K562 (cell line): ENCODE results near the gene FDX2. TPM values are rescaled to one million over a fixed set of nuclear protein-coding genes. Genes with fewer than 3 reads are reported as not detected.
A peak's percentile ranks its signal among the peaks of the same experiment; 100 is the strongest.

Source experiments
- ATAC-seq: fragments of 200-7000 bp; cut with Tn5 transposase; 3 replicates; pipeline ENCODE4 v1.9.1; 2020; ENCODE audit warnings: moderate library complexity
- BruUV-seq: library from RNA; stranded (reverse); fragments of 400-500 nt; replicated peaks from 2 replicates; lab custom pipeline; 2021; lab: Mats Ljungman, UMichigan
- CTCF ChIA-PET: fragments of 300-600 bp; formaldehyde crosslinking; extraction: SDS; loops from one replicate; lab custom pipeline; 2021; ENCODE audit warnings: low intra/inter-chr PET ratio; lab: Yijun Ruan, JAX
- POLR2A ChIA-PET: fragments of 300-600, 350-650 bp; sonication (Branson Sonifier 250); formaldehyde crosslinking; extraction: SDS; loops from one replicate; lab custom pipeline; 2021; ENCODE audit warnings: antibody characterized with exemption, inconsistent platforms; lab: Yijun Ruan, JAX
- DNase-seq, 4 experiments: peaks; one replicate each; pipeline versions ENCODE4 v3.0.0 to v3.0.0-alpha.2; 2011 to 2018; ENCODE audit warnings: low spot score in 3 of 4, mixed read lengths in 3 of 4; ENCODE audit errors: extremely low read depth in 1 of 4
- FAIRE-seq: peaks from 2 replicates; lab custom pipeline; 2011; peaks lifted over from hg19 to GRCh38; lab: Jason Lieb, UNC
- H2AFZ ChIP-seq: 2 replicates; pipeline ENCODE4 v1.6.0; 2011; ENCODE audit warnings: low read depth, low read length, control low read depth, inconsistent platforms
- H3K27ac ChIP-seq: fragments of 200-600 bp; 3 replicates; pipeline ENCODE4 v1.8.0; 2011; ENCODE audit warnings: low read depth, mild to moderate bottlenecking, control low read depth, inconsistent platforms, low read length, moderate library complexity, mixed read lengths; ENCODE audit errors: extremely low read depth
- H3K27me3 ChIP-seq, 2 experiments: fragments of 300-600 bp in 1 of 2; 2 replicates in 1 of 2; 3 replicates in 1 of 2; pipeline versions ENCODE4 v1.6.0 to v1.8.0; 2011; ENCODE audit warnings: inconsistent platforms in 2 of 2, low read length in 2 of 2, mild to moderate bottlenecking in 1 of 2, mixed read lengths in 1 of 2, moderate library complexity in 1 of 2; ENCODE audit not compliant: control insufficient read depth in 2 of 2, insufficient read depth in 2 of 2
- H3K36me3 ChIP-seq: fragments of 300-600 bp; 3 replicates; pipeline ENCODE4 v1.8.0; 2011; ENCODE audit warnings: mild to moderate bottlenecking, low read length, inconsistent platforms; ENCODE audit not compliant: control insufficient read depth, insufficient read depth
- H3K4me1 ChIP-seq, 2 experiments: fragments of 200-600 bp in 1 of 2; replicated peaks in 1 of 2; 2 replicates in 1 of 2; 3 replicates in 1 of 2; pipeline versions ENCODE4 v1.5.1 to v1.8.0; 2011; ENCODE audit warnings: inconsistent platforms in 2 of 2, low read length in 2 of 2, mild to moderate bottlenecking in 1 of 2, mixed read lengths in 1 of 2, moderate library complexity in 1 of 2; ENCODE audit not compliant: control insufficient read depth in 2 of 2, insufficient read depth in 2 of 2
- H3K4me2 ChIP-seq: 2 replicates; pipeline ENCODE4 v1.6.1; 2011; ENCODE audit warnings: low read length, control low read depth, inconsistent platforms, mixed read lengths; ENCODE audit not compliant: insufficient read depth
- H3K4me3 ChIP-seq: fragments of 200-600 bp; sonication (generic), shearing (Covaris generic); 2 replicates; pipeline ENCODE4 v1.5.1; 2016; ENCODE audit warnings: control low read depth, inconsistent platforms
- H3K79me2 ChIP-seq: fragments of 200-600 bp; 3 replicates; pipeline ENCODE4 v1.8.0; 2011; ENCODE audit warnings: low read length, inconsistent platforms; ENCODE audit not compliant: control insufficient read depth, insufficient read depth
- H3K9ac ChIP-seq, 2 experiments: 2 replicates each; pipeline versions ENCODE4 v1.6.0 to v1.6.1; 2011; ENCODE audit warnings: low read depth in 2 of 2, low read length in 2 of 2, control low read depth in 1 of 2, inconsistent platforms in 1 of 2, mild to moderate bottlenecking in 1 of 2, mixed read lengths in 1 of 2; ENCODE audit not compliant: insufficient read depth in 1 of 2
- H3K9me1 ChIP-seq: one replicate; pipeline ENCODE4 v1.6.0; 2011; ENCODE audit warnings: inconsistent platforms, mild to moderate bottlenecking, low read length, moderate library complexity; ENCODE audit not compliant: control insufficient read depth, insufficient read depth
- H3K9me3 ChIP-seq: replicated peaks from 2 replicates; pipeline ENCODE4 v1.5.1; 2011; ENCODE audit warnings: low read depth, low read length, inconsistent platforms; ENCODE audit not compliant: control insufficient read depth, insufficient read depth
- H4K20me1 ChIP-seq: replicated peaks from 2 replicates; pipeline ENCODE4 v1.6.1; 2011; ENCODE audit warnings: low read length, inconsistent platforms, mixed read lengths; ENCODE audit not compliant: control insufficient read depth, insufficient read depth
- POU5F1 ChIP-seq: fragments of 150-350 bp; IDR thresholded peaks from 2 replicates; pipeline ENCODE4 v1.6.1; 2014; ENCODE audit warnings: borderline replicate concordance, low read length, low read depth, mild to moderate bottlenecking; ENCODE audit not compliant: partially characterized antibody
- PTRF ChIP-seq: fragments of 450-650 bp; IDR thresholded peaks from 2 replicates; pipeline ENCODE4 v1.6.1; 2016; ENCODE audit warnings: mild to moderate bottlenecking, missing genetic modification characterization, missing compliant biosample characterization
- RBFOX2 ChIP-seq: fragments of 200-400 bp; formaldehyde crosslinking; IDR thresholded peaks from 2 replicates; pipeline ENCODE4 v1.6.1; 2017; ENCODE audit warnings: low read depth, mild to moderate bottlenecking, low read length, moderate library complexity
- STAT5A ChIP-seq: IDR thresholded peaks from 2 replicates; pipeline ENCODE4 v1.6.1; 2012; ENCODE audit warnings: low read length, inconsistent platforms, borderline replicate concordance
- TEAD4 ChIP-seq, 2 experiments: sonication (generic) in 1 of 2; formaldehyde crosslinking in 1 of 2; IDR thresholded peaks; 2 replicates each; pipeline versions ENCODE4 v1.6.1 to v1.8.0; 2012 to 2022; ENCODE audit warnings: borderline replicate concordance in 1 of 2, inconsistent platforms in 1 of 2, low read length in 1 of 2, mild to moderate bottlenecking in 1 of 2, missing genetic modification reagents in 1 of 2
- ZNF324 ChIP-seq: fragments of 250-450 bp; sonication (Bioruptor Pico); IDR thresholded peaks from 2 replicates; pipeline ENCODE4 v1.4.0; 2020; ENCODE audit warnings: mild to moderate bottlenecking
- WGBS: fragments of 100-300 bp; shearing (Covaris generic); methylation state at CpG from one replicate; pipeline ENCODE4 v1.1.6; 2016; ENCODE audit warnings: low coverage, mixed read lengths; ENCODE audit not compliant: insufficient coverage; ENCODE audit errors: missing lambda C conversion rate; 5-methylcytosine and 5-hydroxymethylcytosine counted together
- in situ Hi-C: fragments of 300-500 bp; cut with MboI; formaldehyde crosslinking; loops from 4 replicates; pipeline ENCODE4 v1.15.0; 2018; ENCODE audit warnings: inconsistent platforms, mixed read lengths
- intact Hi-C: fragments of 100-400 bp; cut with micrococcal nuclease; formaldehyde crosslinking; loops from 2 replicates; pipeline ENCODE4 v1.14.2; 2022
- polyA plus RNA-seq, 8 experiments: library from polyadenylated mRNA; depleted of rRNA in 4 of 8; stranded (reverse) in 5 of 8; unstranded in 3 of 8; fragments of >200 nt; fragmentation: Nextera tagmentation in 2 of 8; fragmentation: Illumina TruSeq in 1 of 8; extraction: Ambion mirVana in 2 of 8; extraction: Trizol in 1 of 8; gene quantifications; 2 replicates each; pipeline versions ENCODE4 v1.2.1 to v1.2.3, GENCODE V29; 2011 to 2014; ENCODE audit warnings: inconsistent platforms in 1 of 8, missing spikeins in 1 of 8
- total RNA-seq, 7 experiments: library from RNA; depleted of rRNA in 6 of 7; stranded (reverse); fragments of >200 nt in 6 of 7; fragmentation: Illumina TruSeq in 2 of 7; extraction: Trizol in 2 of 7; gene quantifications; 2 replicates each; pipeline versions ENCODE4 v1.2.1 to v1.2.3, GENCODE V29; 2011 to 2021; ENCODE audit warnings: low replicate concordance in 1 of 7
- TF ChIP-seq, protein P1 (sequence below): fragments of 450-650 bp; formaldehyde crosslinking; conservative IDR thresholded peaks from 2 replicates; pipeline ENCODE4 v1.4.0; 2022; ENCODE audit warnings: mild to moderate bottlenecking, missing genetic modification characterization
- TF ChIP-seq, protein P2 (sequence below): fragments of 250-450 bp; sonication (Bioruptor Pico); IDR thresholded peaks from 2 replicates; pipeline ENCODE4 v1.5.0; 2021; ENCODE audit warnings: mild to moderate bottlenecking, borderline replicate concordance
- TF ChIP-seq, protein P3 (sequence below): fragments of 250-450 bp; sonication (Bioruptor Pico); IDR thresholded peaks from 2 replicates; pipeline ENCODE4 v1.8.0; 2022; ENCODE audit warnings: inconsistent platforms
- TF ChIP-seq, protein P4 (sequence below): sonication (generic); formaldehyde crosslinking; IDR thresholded peaks from 2 replicates; pipeline ENCODE4 v1.8.1; 2023; ENCODE audit warnings: mild to moderate bottlenecking, missing genetic modification reagents

Gene FDX2
- total and polyA plus RNA-seq, 9 of the 15 experiments (the other 6 are each of a cell fraction or from before 2014, with no cell fraction given), result 2.5 to 49.8 (median 29.7) TPM

DNA sequence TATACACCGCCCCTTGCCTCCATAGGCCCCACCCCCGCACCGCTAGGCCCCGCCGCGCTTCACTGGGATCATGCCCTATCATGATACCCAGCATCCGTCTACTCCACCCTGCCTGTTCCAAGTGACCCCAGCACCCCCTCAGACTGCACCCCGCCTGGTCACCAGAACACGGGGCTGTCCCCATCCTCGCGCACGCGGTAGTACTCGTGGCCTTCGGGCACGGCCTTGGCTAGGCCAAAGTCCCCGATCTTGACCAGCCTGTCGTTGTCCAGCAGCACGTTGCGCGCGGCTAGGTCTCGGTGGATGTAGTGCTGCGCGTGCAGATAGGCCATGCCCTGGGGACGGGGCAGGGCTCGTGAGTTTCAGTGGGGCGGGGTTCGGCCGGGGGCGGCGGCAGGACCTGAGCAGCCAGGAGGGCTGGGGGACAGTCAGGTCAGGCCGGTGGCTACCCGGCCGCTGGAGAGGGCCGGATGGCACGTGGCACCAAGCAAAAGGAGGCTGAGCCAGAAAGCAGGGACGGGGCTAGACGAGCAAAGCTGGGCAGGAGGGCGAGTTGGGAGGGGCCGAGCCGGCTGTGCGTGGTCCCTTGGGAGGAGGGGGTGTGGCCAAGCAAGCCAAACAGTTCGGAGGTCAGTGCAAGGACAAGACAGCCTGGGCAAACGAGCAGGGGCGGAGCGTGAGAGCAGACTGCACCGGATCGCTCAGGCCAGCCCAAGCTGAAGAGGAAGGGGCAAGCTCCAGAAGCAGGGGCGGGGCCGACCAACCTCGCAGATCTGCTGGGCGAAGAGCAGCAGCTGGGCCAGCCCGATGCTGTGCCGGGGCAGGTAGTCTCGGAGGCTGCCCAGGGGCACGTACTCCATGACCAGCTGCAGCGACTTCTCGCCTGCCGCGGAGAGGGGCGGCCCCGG, 37.2 kb upstream of the FDX2 start:
- intact Hi-C loops (no loop called here), in situ Hi-C loops (no loop called here)
- no TSS peak for BruUV-seq
- ATAC-seq, result peak; percentile 70; the same call in 2 of the 3 replicates
- POLR2A ChIA-PET, result no interaction called here
- Histone ChIP-seq H3K9me1 (no peaks in the 10 kb centered on the region), H3K4me1 (peaks cover 0 to 26% of the 10 kb centered on the region in 2 experiments; a peak in 2 of 5 replicates), H3K9me3 (no peaks in the 10 kb centered on the region), H3K27ac (no peak overlapping the region), H3K9ac (peak overlapping the region in 1 of 2 experiments; percentile 35; a peak in 1 of 4 replicates), H3K4me3 (no peak overlapping the region), H2AFZ (no peak overlapping the region), H3K79me2 (no peaks in the 10 kb centered on the region), H3K4me2 (no peak overlapping the region), H4K20me1 (no peaks in the 10 kb centered on the region), H3K36me3 (peaks cover 63% of the 10 kb centered on the region; the same call in 2 of the 3 replicates), H3K27me3 (no peaks in the 10 kb centered on the region)
- FAIRE-seq, result no peak
- WGBS, result 96% methylated on average over 38 of the region's 63 CpGs
- CTCF ChIA-PET, result no interaction called here
- peak; percentile 38 to 73 (median 46) for DNase-seq
- TF ChIP-seq, protein P1, sequence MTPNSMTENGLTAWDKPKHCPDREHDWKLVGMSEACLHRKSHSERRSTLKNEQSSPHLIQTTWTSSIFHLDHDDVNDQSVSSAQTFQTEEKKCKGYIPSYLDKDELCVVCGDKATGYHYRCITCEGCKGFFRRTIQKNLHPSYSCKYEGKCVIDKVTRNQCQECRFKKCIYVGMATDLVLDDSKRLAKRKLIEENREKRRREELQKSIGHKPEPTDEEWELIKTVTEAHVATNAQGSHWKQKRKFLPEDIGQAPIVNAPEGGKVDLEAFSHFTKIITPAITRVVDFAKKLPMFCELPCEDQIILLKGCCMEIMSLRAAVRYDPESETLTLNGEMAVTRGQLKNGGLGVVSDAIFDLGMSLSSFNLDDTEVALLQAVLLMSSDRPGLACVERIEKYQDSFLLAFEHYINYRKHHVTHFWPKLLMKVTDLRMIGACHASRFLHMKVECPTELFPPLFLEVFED (CRISPR knock-in tag), result no peak
- TF ChIP-seq, protein P2, sequence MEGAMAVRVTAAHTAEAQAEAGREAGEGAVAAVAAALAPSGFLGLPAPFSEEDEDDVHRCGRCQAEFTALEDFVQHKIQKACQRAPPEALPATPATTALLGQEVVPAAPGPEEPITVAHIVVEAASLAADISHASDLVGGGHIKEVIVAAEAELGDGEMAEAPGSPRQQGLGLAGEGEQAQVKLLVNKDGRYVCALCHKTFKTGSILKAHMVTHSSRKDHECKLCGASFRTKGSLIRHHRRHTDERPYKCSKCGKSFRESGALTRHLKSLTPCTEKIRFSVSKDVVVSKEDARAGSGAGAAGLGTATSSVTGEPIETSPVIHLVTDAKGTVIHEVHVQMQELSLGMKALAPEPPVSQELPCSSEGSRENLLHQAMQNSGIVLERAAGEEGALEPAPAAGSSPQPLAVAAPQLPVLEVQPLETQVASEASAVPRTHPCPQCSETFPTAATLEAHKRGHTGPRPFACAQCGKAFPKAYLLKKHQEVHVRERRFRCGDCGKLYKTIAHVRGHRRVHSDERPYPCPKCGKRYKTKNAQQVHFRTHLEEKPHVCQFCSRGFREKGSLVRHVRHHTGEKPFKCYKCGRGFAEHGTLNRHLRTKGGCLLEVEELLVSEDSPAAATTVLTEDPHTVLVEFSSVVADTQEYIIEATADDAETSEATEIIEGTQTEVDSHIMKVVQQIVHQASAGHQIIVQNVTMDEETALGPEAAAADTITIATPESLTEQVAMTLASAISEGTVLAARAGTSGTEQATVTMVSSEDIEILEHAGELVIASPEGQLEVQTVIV (CRISPR knock-in tag), result no peak
- TF ChIP-seq TEAD4 (IDR thresholded peaks at IDR 0.05; ENCODE audit: low read length), result no peak
- TF ChIP-seq TEAD4 (CRISPR knock-in tag; IDR thresholded peaks at IDR 0.05; ENCODE audit: borderline replicate concordance), result no peak
- peak; percentile 19 for TF ChIP-seq RBFOX2
- no peak for TF ChIP-seq ZNF324
- no peak for TF ChIP-seq PTRF (tag)
- no peak for TF ChIP-seq POU5F1
- TF ChIP-seq STAT5A, result no peak
- TF ChIP-seq, protein P3, sequence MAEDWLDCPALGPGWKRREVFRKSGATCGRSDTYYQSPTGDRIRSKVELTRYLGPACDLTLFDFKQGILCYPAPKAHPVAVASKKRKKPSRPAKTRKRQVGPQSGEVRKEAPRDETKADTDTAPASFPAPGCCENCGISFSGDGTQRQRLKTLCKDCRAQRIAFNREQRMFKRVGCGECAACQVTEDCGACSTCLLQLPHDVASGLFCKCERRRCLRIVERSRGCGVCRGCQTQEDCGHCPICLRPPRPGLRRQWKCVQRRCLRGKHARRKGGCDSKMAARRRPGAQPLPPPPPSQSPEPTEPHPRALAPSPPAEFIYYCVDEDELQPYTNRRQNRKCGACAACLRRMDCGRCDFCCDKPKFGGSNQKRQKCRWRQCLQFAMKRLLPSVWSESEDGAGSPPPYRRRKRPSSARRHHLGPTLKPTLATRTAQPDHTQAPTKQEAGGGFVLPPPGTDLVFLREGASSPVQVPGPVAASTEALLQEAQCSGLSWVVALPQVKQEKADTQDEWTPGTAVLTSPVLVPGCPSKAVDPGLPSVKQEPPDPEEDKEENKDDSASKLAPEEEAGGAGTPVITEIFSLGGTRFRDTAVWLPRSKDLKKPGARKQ (CRISPR knock-in tag), result no peak
- TF ChIP-seq, protein P4, sequence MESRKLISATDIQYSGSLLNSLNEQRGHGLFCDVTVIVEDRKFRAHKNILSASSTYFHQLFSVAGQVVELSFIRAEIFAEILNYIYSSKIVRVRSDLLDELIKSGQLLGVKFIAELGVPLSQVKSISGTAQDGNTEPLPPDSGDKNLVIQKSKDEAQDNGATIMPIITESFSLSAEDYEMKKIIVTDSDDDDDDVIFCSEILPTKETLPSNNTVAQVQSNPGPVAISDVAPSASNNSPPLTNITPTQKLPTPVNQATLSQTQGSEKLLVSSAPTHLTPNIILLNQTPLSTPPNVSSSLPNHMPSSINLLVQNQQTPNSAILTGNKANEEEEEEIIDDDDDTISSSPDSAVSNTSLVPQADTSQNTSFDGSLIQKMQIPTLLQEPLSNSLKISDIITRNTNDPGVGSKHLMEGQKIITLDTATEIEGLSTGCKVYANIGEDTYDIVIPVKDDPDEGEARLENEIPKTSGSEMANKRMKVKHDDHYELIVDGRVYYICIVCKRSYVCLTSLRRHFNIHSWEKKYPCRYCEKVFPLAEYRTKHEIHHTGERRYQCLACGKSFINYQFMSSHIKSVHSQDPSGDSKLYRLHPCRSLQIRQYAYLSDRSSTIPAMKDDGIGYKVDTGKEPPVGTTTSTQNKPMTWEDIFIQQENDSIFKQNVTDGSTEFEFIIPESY, result peak; percentile 96
